ENCODE results near the gene PSRC1.

DNA sequence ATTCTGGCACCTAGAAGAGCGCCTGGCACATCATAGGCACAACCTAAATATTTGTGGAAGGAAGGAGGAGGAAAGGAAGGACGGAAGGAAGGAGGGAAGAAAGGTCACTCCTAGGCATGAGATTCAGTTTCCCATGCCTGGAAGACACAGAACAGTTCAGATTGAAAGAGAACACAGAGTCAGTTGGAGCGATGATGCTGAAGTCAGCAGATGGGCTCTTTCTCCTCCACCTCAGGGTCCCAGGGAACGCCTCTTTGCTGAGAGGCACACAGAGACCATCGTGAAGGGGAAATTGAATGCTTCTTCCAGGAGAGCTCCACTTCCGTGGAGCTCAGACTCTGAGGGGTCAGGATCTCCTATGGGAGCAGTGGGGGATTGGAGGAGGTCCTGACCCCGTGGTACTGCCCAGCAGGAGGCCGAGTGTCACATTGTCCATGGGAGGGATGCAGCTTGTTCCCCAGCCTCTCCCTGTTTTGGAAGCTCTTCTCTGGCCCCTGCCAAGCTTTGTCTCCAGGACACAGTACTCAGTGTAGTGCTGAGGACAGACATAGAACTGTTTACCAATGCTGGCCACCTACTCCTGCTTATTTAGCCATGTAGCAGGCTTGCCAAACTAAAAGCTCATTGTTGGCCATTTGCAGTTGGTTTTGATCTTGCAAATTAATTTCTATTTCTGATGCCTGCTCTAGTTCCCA is 21.4 kb upstream of the PSRC1 start:
- TF ChIP-seq, protein P1, sequence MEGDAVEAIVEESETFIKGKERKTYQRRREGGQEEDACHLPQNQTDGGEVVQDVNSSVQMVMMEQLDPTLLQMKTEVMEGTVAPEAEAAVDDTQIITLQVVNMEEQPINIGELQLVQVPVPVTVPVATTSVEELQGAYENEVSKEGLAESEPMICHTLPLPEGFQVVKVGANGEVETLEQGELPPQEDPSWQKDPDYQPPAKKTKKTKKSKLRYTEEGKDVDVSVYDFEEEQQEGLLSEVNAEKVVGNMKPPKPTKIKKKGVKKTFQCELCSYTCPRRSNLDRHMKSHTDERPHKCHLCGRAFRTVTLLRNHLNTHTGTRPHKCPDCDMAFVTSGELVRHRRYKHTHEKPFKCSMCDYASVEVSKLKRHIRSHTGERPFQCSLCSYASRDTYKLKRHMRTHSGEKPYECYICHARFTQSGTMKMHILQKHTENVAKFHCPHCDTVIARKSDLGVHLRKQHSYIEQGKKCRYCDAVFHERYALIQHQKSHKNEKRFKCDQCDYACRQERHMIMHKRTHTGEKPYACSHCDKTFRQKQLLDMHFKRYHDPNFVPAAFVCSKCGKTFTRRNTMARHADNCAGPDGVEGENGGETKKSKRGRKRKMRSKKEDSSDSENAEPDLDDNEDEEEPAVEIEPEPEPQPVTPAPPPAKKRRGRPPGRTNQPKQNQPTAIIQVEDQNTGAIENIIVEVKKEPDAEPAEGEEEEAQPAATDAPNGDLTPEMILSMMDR (IDR thresholded peaks at IDR 0.05; ENCODE audit: low read depth, low read length) = no peak
- TF ChIP-seq POLR2A (IDR thresholded peaks at IDR 0.05; ENCODE audit: extremely low read depth, insufficient read length) (no peak), MYC (IDR thresholded peaks at IDR 0.05; ENCODE audit: low read depth, low read length) (no peak)

Data from NB4 (cell line).